22Rv1 (cell line): ENCODE results near the gene FHIT.

ENCODE experiments used
- H3K27ac ChIP-seq: fragments of 450-650 bp; 2 replicates; pipeline ENCODE4 v1.5.1; 2017
- ZFX ChIP-seq: fragments of 450-650 bp; IDR thresholded peaks from 2 replicates; pipeline ENCODE4 v1.6.1; 2017; ENCODE audit warnings: antibody characterized with exemption, borderline replicate concordance
- TF ChIP-seq, protein P1 (sequence below): fragments of 450-650 bp; IDR thresholded peaks from 2 replicates; pipeline ENCODE4 v1.5.1; 2017; ENCODE audit warnings: mild to moderate bottlenecking

The FHIT gene

DNA sequence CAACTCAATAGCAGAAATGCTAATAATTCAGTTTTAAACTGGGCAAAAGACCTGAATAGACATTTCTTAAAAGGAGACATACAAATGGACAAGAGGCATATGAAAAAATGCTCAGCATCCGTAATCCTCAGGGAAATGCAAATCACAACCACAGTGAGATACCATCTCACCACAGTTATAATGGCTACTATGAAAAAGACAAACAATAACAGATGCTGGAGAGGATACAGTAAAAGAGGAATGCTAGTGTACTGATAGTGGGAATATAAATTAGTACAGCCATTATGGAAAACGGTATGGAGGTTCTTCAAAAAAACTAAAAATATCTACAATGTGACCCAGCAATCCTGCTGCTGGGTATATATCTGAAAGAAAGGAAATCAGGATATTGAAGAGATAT, 367.2 kb downstream of the FHIT start:
- no peak overlapping the region for H3K27ac ChIP-seq
- TF ChIP-seq, protein P1, sequence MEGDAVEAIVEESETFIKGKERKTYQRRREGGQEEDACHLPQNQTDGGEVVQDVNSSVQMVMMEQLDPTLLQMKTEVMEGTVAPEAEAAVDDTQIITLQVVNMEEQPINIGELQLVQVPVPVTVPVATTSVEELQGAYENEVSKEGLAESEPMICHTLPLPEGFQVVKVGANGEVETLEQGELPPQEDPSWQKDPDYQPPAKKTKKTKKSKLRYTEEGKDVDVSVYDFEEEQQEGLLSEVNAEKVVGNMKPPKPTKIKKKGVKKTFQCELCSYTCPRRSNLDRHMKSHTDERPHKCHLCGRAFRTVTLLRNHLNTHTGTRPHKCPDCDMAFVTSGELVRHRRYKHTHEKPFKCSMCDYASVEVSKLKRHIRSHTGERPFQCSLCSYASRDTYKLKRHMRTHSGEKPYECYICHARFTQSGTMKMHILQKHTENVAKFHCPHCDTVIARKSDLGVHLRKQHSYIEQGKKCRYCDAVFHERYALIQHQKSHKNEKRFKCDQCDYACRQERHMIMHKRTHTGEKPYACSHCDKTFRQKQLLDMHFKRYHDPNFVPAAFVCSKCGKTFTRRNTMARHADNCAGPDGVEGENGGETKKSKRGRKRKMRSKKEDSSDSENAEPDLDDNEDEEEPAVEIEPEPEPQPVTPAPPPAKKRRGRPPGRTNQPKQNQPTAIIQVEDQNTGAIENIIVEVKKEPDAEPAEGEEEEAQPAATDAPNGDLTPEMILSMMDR = no peak
- no peak for TF ChIP-seq ZFX

DNA sequence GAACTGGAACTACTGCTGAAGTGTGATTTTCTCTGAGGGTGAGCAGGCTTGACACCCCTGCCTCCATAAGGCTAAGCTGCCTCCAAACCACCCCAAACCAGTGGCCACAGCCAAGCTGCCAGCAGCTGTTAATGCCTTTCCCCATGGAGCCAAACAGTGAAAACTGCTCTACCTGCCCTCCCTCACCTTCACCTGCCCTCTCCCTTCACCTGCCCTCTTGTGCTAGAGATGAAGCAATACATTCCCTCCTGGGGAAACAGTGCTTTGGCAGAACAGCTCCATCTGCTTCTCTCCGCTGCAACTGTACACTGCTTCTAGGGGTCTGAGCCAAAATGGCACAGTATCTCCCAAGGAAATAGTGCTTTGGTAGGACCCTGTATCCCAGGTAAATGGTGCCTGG, 374.1 kb downstream of the FHIT start:
- no peak overlapping the region for H3K27ac ChIP-seq
- TF ChIP-seq ZFX = no peak
- TF ChIP-seq, protein P1 = no peak

DNA sequence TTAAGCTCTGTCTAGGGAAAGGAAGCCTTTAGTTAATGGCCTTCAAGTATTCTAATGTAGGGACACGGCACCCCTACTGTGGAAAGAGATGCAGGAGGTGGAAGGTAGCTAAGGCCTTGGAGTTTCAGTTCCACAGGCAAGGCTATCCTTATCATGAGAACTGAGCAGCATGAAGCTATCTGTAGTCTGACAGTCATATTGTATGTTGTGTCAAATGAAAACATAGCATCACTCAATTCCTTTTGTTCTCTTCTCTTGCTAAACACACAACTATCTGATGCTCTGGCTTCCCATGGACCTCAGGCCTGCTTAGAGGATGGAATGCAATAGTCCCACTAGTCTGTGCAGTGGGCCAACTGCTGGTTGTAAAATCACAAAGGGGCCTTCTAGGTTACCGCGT, 380.9 kb downstream of the FHIT start:
- TF ChIP-seq, protein P1 = no peak
- TF ChIP-seq ZFX = no peak
- no peak overlapping the region for H3K27ac ChIP-seq

DNA sequence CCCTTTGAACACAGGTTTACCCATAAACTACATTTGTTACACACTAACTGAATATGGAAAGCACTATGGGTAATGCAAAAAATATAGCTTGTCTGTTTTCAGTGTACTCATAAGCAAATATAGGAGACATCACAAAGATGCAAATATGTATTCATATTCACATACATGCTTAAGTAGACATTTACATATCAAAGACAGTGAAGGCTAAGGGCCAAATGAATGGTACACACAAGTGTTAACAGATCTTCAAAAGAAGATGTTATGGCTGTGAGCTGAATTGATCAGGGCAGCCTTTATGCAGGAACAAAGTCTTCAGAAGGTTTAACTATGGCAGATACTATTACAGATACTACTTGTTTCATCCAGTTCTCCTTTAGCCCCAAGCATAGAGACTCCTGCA, 384.1 kb downstream of the FHIT start:
- no peak for TF ChIP-seq ZFX
- TF ChIP-seq, protein P1 = no peak
- no peak overlapping the region for H3K27ac ChIP-seq

DNA sequence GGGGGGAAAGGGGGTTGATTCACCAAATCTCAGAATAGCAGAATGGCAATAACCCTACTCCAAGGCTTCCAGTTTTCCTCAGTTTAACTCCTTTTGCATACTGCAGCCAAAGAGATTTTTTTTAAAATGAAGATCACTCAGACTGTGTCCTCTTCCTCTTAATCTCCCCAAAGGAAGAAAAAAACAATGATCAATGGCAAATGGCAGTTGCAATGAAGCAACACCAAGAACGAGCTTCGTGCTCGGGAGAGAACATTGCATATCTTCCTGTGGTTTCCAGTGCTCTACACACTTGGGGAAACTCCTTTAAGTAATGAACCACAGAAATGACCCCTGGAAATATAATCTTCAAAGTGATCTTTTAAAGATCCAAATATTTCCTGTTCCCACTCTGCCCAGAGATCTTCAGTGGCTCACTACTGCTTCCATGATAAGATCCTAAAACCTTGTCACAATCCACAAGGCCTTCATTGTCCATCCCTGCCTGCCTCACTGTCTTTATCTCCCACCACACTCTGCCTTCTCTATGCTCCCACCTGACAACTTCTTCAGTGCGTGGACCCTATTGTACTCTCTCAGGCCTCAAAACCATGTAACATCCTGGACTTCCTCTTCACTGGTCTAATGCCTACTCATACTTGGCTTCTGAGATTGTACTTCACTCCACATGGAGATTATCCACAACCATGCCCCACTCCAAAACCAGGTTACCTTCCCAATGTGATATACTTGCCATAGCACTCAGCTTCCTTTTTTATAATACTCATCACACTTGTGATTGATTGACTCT, 394.8 kb downstream of the FHIT start:
- TF ChIP-seq, protein P1 = no peak
- no peak for TF ChIP-seq ZFX
- no peak overlapping the region for H3K27ac ChIP-seq

DNA sequence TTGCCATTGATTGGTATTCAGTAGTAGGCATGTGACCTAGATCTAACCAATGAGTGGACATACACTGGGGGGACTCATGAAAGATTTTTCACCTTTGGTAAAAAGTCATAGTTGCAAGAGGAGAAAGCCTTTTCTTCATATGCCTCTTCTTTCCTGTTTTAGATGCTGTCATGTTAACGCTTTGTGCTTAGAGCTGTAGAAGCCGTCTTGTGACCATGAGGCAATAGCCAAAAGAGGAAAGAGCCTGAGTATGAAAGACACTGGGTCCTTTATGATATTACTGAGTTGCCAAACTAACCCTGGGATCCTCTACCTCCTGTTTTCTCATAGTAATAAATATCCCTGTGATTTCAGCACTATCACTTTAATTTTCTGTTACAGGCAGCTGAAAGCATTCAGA, 396.0 kb downstream of the FHIT start:
- TF ChIP-seq ZFX = no peak
- TF ChIP-seq, protein P1 = no peak
- H3K27ac ChIP-seq = no peak overlapping the region

DNA sequence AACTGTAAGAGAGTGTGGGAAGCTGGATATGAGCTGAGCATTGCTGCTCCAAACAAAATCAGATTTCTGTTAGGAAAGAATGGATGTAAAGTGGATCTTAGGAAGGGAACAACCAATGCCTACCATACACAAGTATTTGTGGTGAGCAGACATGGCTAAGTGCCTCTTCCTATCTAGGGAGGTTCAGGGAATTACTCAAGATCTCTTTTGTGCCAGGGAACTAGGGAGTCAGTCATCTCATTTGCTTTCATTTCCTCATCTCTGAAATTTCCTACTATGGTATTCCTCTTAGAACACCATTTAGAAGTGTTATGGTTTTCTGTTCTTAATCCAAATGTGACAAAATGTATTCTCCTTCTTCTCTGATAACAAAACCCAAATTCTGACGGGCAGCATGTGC, 396.5 kb downstream of the FHIT start:
- no peak overlapping the region for H3K27ac ChIP-seq
- no peak for TF ChIP-seq ZFX
- TF ChIP-seq, protein P1 = no peak
